SK-N-MC (cell line): ENCODE data around the gene SCARB2.

Experiments used
- DNase-seq: peaks from one replicate; pipeline ENCODE4 v3.0.0-alpha.2; 2011; ENCODE audit warnings: low read depth, low spot score
- H3K27ac ChIP-seq: fragments of 200-600 bp; sonication (generic); 2 replicates; pipeline ENCODE4 v1.5.1; 2016; ENCODE audit warnings: mixed run types
- H3K36me3 ChIP-seq: fragments of 200-600 bp; sonication (generic); 2 replicates; pipeline ENCODE4 v1.6.1; 2017; ENCODE audit warnings: antibody characterized with exemption, low read length, mixed read lengths; ENCODE audit not compliant: insufficient read depth
- H3K4me3 ChIP-seq: fragments of 200-600 bp; sonication (generic); 2 replicates; pipeline ENCODE4 v1.5.1; 2016
- H3K9ac ChIP-seq: fragments of 200-600 bp; sonication (generic); 2 replicates; pipeline ENCODE4 v1.8.0; 2017; ENCODE audit warnings: mixed run types, mixed read lengths; ENCODE audit not compliant: insufficient read length
- H3K9me3 ChIP-seq: fragments of 200-600 bp; sonication (generic); 2 replicates; pipeline ENCODE4 v1.6.1; 2017; ENCODE audit warnings: low read depth, mild to moderate bottlenecking, antibody characterized with exemption, low read length, moderate library complexity, mixed read lengths
- EZH2 ChIP-seq: fragments of 200-600 bp; sonication (generic); IDR thresholded peaks from one replicate; pipeline ENCODE4 v1.6.1; 2017; ENCODE audit warnings: antibody characterized with exemption
- FOXP2 ChIP-seq: optimal IDR thresholded peaks from 2 replicates; pipeline ENCODE3; 2011; ENCODE audit warnings: mild to moderate bottlenecking, moderate library complexity; ENCODE audit not compliant: insufficient read depth; ENCODE audit errors: extremely low read length, control extremely low read depth
- POLR2AphosphoS5 ChIP-seq: IDR thresholded peaks from 2 replicates; pipeline ENCODE4 v1.6.1; 2012; ENCODE audit warnings: mild to moderate bottlenecking, low read depth, low read length, borderline replicate concordance

The SCARB2 gene

GRCh38 chr4:76207549-76207948 lies 6.1 kb downstream of the SCARB2 start:
- H3K27ac ChIP-seq = 0 out of 2 replicates have a peak overlapping the region, but pooled peaks have one; percentile 21
- H3K36me3 ChIP-seq = no peaks in the 10 kb centered on the region
- H3K4me3 ChIP-seq = no peak overlapping the region
- H3K9ac ChIP-seq = no peak overlapping the region
- no peak for DNase-seq
- TF ChIP-seq FOXP2 (no peak), POLR2AphosphoS5 (no peak), EZH2 (no peak)
- H3K9me3 ChIP-seq = no peaks in the 10 kb centered on the region

DNA sequence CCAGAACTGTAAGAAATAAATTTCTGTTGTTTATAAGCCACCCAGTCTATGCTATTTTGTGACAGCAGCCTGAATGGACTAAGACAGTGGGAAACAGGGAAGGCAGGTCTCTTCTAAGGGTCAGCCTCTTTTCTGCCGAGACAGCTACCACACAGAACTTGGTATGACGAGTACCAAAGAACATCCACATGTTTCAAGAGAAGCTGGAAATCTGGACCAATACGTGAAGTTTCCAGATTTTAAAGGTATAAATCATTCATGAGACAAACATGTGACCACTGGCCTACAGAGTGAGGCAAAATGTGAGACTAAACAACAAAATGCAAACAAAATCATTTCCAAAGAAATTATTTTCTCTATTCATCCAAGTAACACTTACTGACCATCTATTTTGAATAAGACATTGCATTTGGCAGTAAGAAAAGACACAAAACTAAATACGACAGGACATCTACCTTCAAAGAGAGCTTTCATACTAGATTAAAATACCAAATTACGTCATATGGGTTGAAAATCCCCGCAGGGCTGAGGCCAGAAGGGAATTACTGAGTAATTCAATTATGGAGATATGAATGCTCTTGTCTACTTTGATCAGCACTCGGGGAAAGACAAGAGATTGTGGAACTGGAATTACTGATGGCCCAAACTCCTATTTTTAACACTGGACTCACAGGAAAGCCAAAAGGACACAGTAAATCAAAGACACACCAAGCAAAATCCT lies 7.2 kb downstream of the SCARB2 start:
- Histone ChIP-seq H3K9ac (no peak overlapping the region), H3K9me3 (no peaks in the 10 kb centered on the region), H3K27ac (no peak overlapping the region), H3K4me3 (peak overlapping the region; percentile 7; the same call in 1 of the 2 replicates), H3K36me3 (no peaks in the 10 kb centered on the region)
- TF ChIP-seq POLR2AphosphoS5 (no peak), FOXP2 (no peak), EZH2 (no peak)
- no peak for DNase-seq

DNA sequence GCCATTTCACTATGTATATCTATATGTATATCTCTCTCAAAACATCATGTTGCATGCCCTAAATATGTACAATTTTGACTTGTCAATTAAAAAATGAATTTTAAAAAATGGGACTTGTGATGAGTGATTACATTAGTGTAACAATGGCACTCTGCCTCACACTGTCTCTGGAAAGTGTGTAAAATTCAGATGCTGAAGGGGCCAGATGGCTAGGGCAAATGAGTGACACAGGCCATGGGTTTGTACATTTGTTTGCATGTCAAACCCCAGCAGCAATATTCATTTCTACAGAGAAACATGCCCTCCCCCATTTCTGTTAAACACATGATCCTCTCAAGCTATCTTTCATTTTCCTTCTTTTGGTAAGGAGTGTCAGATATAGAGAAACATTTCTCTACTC lies 8.1 kb downstream of the SCARB2 start:
- H3K4me3 ChIP-seq = no peak overlapping the region
- H3K9ac ChIP-seq = no peak overlapping the region
- no peak overlapping the region for H3K27ac ChIP-seq
- TF ChIP-seq FOXP2 (no peak), POLR2AphosphoS5 (no peak), EZH2 (no peak)
- no peaks in the 10 kb centered on the region for H3K36me3 ChIP-seq
- no peak for DNase-seq
- no peaks in the 10 kb centered on the region for H3K9me3 ChIP-seq

DNA sequence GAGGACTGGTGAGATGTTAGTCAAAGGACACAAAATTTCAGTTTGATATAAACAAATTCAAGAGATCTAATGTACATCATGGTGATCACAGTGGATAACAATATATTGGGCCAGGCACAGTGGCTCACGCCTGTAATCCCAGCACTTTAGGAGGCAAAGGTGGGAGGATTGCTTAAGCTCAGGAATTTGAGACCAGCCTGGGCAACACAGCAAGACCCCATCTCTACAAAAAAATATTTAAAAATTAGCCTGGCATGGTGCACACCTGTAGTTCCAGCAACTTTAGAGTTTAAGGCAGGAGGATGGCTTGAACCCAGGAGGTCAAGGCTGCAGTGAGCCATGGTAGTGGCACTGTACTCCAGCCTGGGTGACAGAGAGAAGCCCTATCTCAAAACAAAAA lies 8.7 kb downstream of the SCARB2 start:
- TF ChIP-seq FOXP2 = no peak
- no peak for TF ChIP-seq POLR2AphosphoS5
- H3K9ac ChIP-seq = no peak overlapping the region
- H3K9me3 ChIP-seq = no peaks in the 10 kb centered on the region
- H3K27ac ChIP-seq = no peak overlapping the region
- no peaks in the 10 kb centered on the region for H3K36me3 ChIP-seq
- DNase-seq = no peak
- no peak overlapping the region for H3K4me3 ChIP-seq

GRCh38 chr4:76203541-76203940 lies 10.1 kb downstream of the SCARB2 start:
- Histone ChIP-seq H3K4me3 (no peak overlapping the region), H3K9me3 (no peaks in the 10 kb centered on the region), H3K27ac (no peak overlapping the region), H3K9ac (no peak overlapping the region), H3K36me3 (no peaks in the 10 kb centered on the region)
- no peak for DNase-seq
- TF ChIP-seq POLR2AphosphoS5 = no peak
- no peak for TF ChIP-seq FOXP2
- no peak for TF ChIP-seq EZH2

DNA sequence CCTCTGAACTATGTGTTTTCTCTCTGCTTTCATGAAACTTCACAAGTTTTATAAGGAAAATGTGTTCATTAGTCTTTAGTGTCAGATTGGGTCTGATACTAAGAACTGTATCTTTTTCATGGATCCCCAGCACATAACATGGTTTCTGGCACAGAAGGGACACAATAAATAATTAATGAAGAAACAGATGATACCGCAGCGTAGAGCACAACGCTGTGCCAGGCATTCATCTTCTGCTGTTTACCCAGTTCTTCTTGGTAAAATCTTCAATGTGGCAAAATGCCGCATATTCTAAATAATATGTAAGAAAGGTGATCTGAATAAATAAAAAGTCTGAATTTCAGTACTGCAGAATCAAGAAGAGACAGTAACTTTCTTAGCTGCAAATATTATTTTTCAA lies 12.3 kb downstream of the SCARB2 start:
- Histone ChIP-seq H3K4me3 (no peak overlapping the region), H3K9ac (no peak overlapping the region)

GRCh38 chr4:76200771-76201231 lies 12.8 kb downstream of the SCARB2 start:
- TF ChIP-seq FOXP2 (no peak), EZH2 (no peak), POLR2AphosphoS5 (no peak)
- Histone ChIP-seq H3K36me3 (no peaks in the 10 kb centered on the region), H3K27ac (no peak overlapping the region; the same call in 1 of the 2 replicates), H3K4me3 (no peak overlapping the region), H3K9ac (no peak overlapping the region), H3K9me3 (no peaks in the 10 kb centered on the region)
- DNase-seq = no peak

More for the DNA sequence above, 12.3 kb downstream of the SCARB2 start:
- H3K27ac ChIP-seq = no peak overlapping the region
- H3K36me3 ChIP-seq = no peaks in the 10 kb centered on the region
- H3K9me3 ChIP-seq = no peaks in the 10 kb centered on the region
- no peak for TF ChIP-seq POLR2AphosphoS5
- no peak for TF ChIP-seq FOXP2
- TF ChIP-seq EZH2 = no peak
- DNase-seq = no peak

- TF ChIP-seq POLR2AphosphoS5 (no peak), EZH2 (no peak), FOXP2 (no peak)
- no peak for DNase-seq
These were observed 13.9 kb downstream of the SCARB2 start for GRCh38 chr4:76199664-76200211.

More at GRCh38 chr4:76199664-76200211, 13.9 kb downstream of the SCARB2 start:
- Histone ChIP-seq H3K4me3 (no peak overlapping the region), H3K9ac (no peak overlapping the region), H3K36me3 (peaks cover 2% of the 10 kb centered on the region), H3K9me3 (no peaks in the 10 kb centered on the region), H3K27ac (peak overlapping the region; percentile 49; the same call in 1 of the 2 replicates)
